ENCODE data around the gene LILRB3. TPM values are rescaled to one million over a fixed set of nuclear protein-coding genes. Genes with fewer than 3 reads are reported as not detected.

LILRB3 gene
- total RNA-seq, 1 donor from 2014 or later = not detected

- peak; percentile 96 for DNase-seq (ENCODE audit: low spot score)
- no peak overlapping the region for H3K4me3 Mint-ChIP-seq (ENCODE audit: unreplicated experiment)
- peak; percentile 91 for TF ChIP-seq CTCF (IDR thresholded peaks at IDR 0.05; ENCODE audit: unreplicated experiment)
- H3K4me1 Mint-ChIP-seq (ENCODE audit: unreplicated experiment) = peaks cover 7% of the 10 kb centered on the region
- no peaks in the 10 kb centered on the region for H3K9me3 Mint-ChIP-seq (ENCODE audit: unreplicated experiment)
- peaks cover 14% of the 10 kb centered on the region for H3K27me3 Mint-ChIP-seq (ENCODE audit: unreplicated experiment)
- no peak overlapping the region for H3K27ac Mint-ChIP-seq (ENCODE audit: unreplicated experiment)
- H3K36me3 Mint-ChIP-seq (ENCODE audit: low read depth, unreplicated experiment) = peaks cover 5% of the 10 kb centered on the region
Observed at GRCh38 chr19:54168174-54168917, 54.5 kb downstream of the LILRB3 start.

Other genes with a start within 250 kb of the LILRB3 start
- 0.21 TPM for gene CACNG6, start 231.4 kb downstream of the LILRB3 start, total RNA-seq (ENCODE audit: unreplicated experiment)
- gene VSTM1, start 159.1 kb downstream of the LILRB3 start, total RNA-seq (ENCODE audit: unreplicated experiment) = 2.2 TPM
- not detected for gene TARM1, start 141.6 kb downstream of the LILRB3 start, total RNA-seq (ENCODE audit: unreplicated experiment)
- gene OSCAR, start 122.2 kb downstream of the LILRB3 start, total RNA-seq (ENCODE audit: unreplicated experiment) = 0.21 TPM
- gene NDUFA3, start 120.2 kb downstream of the LILRB3 start, total RNA-seq (ENCODE audit: unreplicated experiment) = 126 TPM
- 24.8 TPM for gene TFPT, start 107.3 kb downstream of the LILRB3 start, total RNA-seq (ENCODE audit: unreplicated experiment)
- gene PRPF31, start 107.3 kb downstream of the LILRB3 start, total RNA-seq (ENCODE audit: unreplicated experiment) = 71.7 TPM
- 62.2 TPM for gene CNOT3, start 85.2 kb downstream of the LILRB3 start, total RNA-seq (ENCODE audit: unreplicated experiment)
- 3.4 TPM for gene LENG1, start 63.3 kb downstream of the LILRB3 start, total RNA-seq (ENCODE audit: unreplicated experiment)
- 2.6 TPM for gene TMC4, start 49.8 kb downstream of the LILRB3 start, total RNA-seq (ENCODE audit: unreplicated experiment)
- gene MBOAT7, start 33.4 kb downstream of the LILRB3 start, total RNA-seq (ENCODE audit: unreplicated experiment) = 203 TPM
- 27.8 TPM for gene TSEN34, start 31.7 kb downstream of the LILRB3 start, total RNA-seq (ENCODE audit: unreplicated experiment)
- gene RPS9, start 22.1 kb downstream of the LILRB3 start, total RNA-seq (ENCODE audit: unreplicated experiment) = 1,195 TPM
- gene LILRA6, start 19.8 kb upstream of the LILRB3 start, total RNA-seq (ENCODE audit: unreplicated experiment) = not detected
- not detected for gene LILRB5, start 34.3 kb upstream of the LILRB3 start, total RNA-seq (ENCODE audit: unreplicated experiment)
- not detected for gene LILRB2, start 58.1 kb upstream of the LILRB3 start, total RNA-seq (ENCODE audit: unreplicated experiment)
- not detected for gene LILRA5, start 90.2 kb upstream of the LILRB3 start, total RNA-seq (ENCODE audit: unreplicated experiment)
- gene LILRA4, start 116.2 kb upstream of the LILRB3 start, total RNA-seq (ENCODE audit: unreplicated experiment) = not detected
- gene LAIR1, start 141.9 kb upstream of the LILRB3 start, total RNA-seq (ENCODE audit: unreplicated experiment) = 2.1 TPM
- gene TTYH1, start 192.5 kb upstream of the LILRB3 start, total RNA-seq (ENCODE audit: unreplicated experiment) = 10.4 TPM
- gene LENG8, start 226.2 kb upstream of the LILRB3 start, total RNA-seq (ENCODE audit: unreplicated experiment) = 162 TPM
- 3.4 TPM for gene LENG9, start 240.8 kb upstream of the LILRB3 start, total RNA-seq (ENCODE audit: unreplicated experiment)